ENCODE data around the gene WFIKKN1. TPM values are rescaled to one million over a fixed set of nuclear protein-coding genes. Genes with fewer than 3 reads are reported as not detected.

Gene WFIKKN1
- total and polyA plus RNA-seq, 8 donors, result 0.11 to 1.4 (median 0.52) TPM

GRCh38 chr16:638034-638543 is 7.3 kb downstream of the WFIKKN1 start:
- Histone ChIP-seq H3K27me3 (no peaks in the 10 kb centered on the region), H3K9me3 (no peaks in the 10 kb centered on the region), H3K4me3 (no peak overlapping the region), H3K27ac (no peak overlapping the region), H3K36me3 (peaks cover 0 to 13% of the 10 kb centered on the region in 2 donors), H3K4me1 (peaks cover 12 to 40% of the 10 kb centered on the region in 2 donors)
- no peak for TF ChIP-seq CTCF (IDR thresholded peaks at IDR 0.05)
- intact Hi-C loops (cut with DNase I), result no loop called here
- DNase-seq, result no peak
- no peak for ATAC-seq

GRCh38 chr16:638836-639235 is 8.1 kb downstream of the WFIKKN1 start:
- H3K27ac ChIP-seq, result no peak overlapping the region
- TF ChIP-seq CTCF (IDR thresholded peaks at IDR 0.05), result no peak
- intact Hi-C loops (cut with DNase I), result no loop called here
- peaks cover 16 to 48% of the 10 kb centered on the region in 2 donors for H3K4me1 ChIP-seq
- H3K4me3 ChIP-seq, result no peak overlapping the region
- peaks cover 0 to 6% of the 10 kb centered on the region in 2 donors for H3K36me3 ChIP-seq
- no peaks in the 10 kb centered on the region for H3K9me3 ChIP-seq
- ATAC-seq (no peak), DNase-seq (no peak)
- no peaks in the 10 kb centered on the region for H3K27me3 ChIP-seq

GRCh38 chr16:640614-641013 is 9.8 kb downstream of the WFIKKN1 start:
- H3K27me3 ChIP-seq, result no peaks in the 10 kb centered on the region
- no peaks in the 10 kb centered on the region for H3K9me3 ChIP-seq
- intact Hi-C loops (cut with DNase I), result no loop called here
- H3K4me1 ChIP-seq, result peaks cover 12 to 41% of the 10 kb centered on the region in 2 donors
- DNase-seq, result no peak
- no peak overlapping the region for H3K27ac ChIP-seq
- no peak for ATAC-seq
- peaks cover 0 to 7% of the 10 kb centered on the region in 2 donors for H3K36me3 ChIP-seq
- no peak for TF ChIP-seq CTCF (IDR thresholded peaks at IDR 0.05)
- no peak overlapping the region for H3K4me3 ChIP-seq

GRCh38 chr16:641326-642188 is 10.8 kb downstream of the WFIKKN1 start, which contains the start of gene MCRIP2:
MCRIP2 (plus strand) TSS chr16:641828; CDS start chr16:641992, 164 bp downstream.
- H3K36me3 ChIP-seq, result peaks cover 0 to 12% of the 10 kb centered on the region in 2 donors
- peak; percentile 77 for ATAC-seq
- no peaks in the 10 kb centered on the region for H3K27me3 ChIP-seq
- no peaks in the 10 kb centered on the region for H3K9me3 ChIP-seq
- peak within 1 kb of the TSS; percentile 75 to 84 for H3K27ac ChIP-seq
- H3K4me3 ChIP-seq, result peak within 1 kb of the TSS; percentile 71 to 72
- intact Hi-C loops (cut with DNase I), result no loop called here
- TF ChIP-seq CTCF (IDR thresholded peaks at IDR 0.05), result no peak
- DNase-seq, result peak; percentile 54 to 97 (median 82)
- H3K4me1 ChIP-seq, result peaks cover 12 to 48% of the 10 kb centered on the region in 2 donors

Measured in left lung (tissue), 10 donors.